Activated CD4-positive, alpha-beta T cell treated with anti-CD3 and anti-CD28 coated beads for 48 hours (primary cell): ENCODE results near the gene GPC3.
"Not testable (repeated sequence)": the region's sequence is repeated elsewhere in the genome, so short reads cannot be mapped to it uniquely, and the experiment has no call there.

Source experiments
- DNase-seq: peaks from one replicate; pipeline ENCODE4 v3.0.0-alpha.2; 2020

GPC3 gene

GRCh38 chrX:133923548-133923947, 61.8 kb downstream of the GPC3 start:
- DNase-seq, result no peak

GRCh38 chrX:133923113-133923512, 62.3 kb downstream of the GPC3 start:
- no peak for DNase-seq

- no peak for DNase-seq
Measured at GRCh38 chrX:133922390-133922771, 63.0 kb downstream of the GPC3 start.

GRCh38 chrX:133921764-133922389, 63.5 kb downstream of the GPC3 start:
- DNase-seq, result peak; percentile 60

GRCh38 chrX:133921086-133921485, 64.3 kb downstream of the GPC3 start:
- no peak for DNase-seq

- DNase-seq, result no peak
Measured at GRCh38 chrX:133918361-133918771, 67.0 kb downstream of the GPC3 start.

- DNase-seq, result no peak
Measured at GRCh38 chrX:133916984-133917722, 68.2 kb downstream of the GPC3 start.

GRCh38 chrX:133913658-133914388, 71.6 kb downstream of the GPC3 start:
- no peak for DNase-seq

GRCh38 chrX:133913009-133913408, 72.4 kb downstream of the GPC3 start:
- DNase-seq, result no peak

- no peak for DNase-seq
Measured at GRCh38 chrX:133911825-133912495, 73.4 kb downstream of the GPC3 start.

- no peak for DNase-seq
Measured at GRCh38 chrX:133910539-133910938, 74.9 kb downstream of the GPC3 start.

GRCh38 chrX:133909888-133910287, 75.5 kb downstream of the GPC3 start:
- DNase-seq, result no peak

GRCh38 chrX:133908223-133908955, 77.0 kb downstream of the GPC3 start:
- no peak for DNase-seq

- no peak for DNase-seq
Measured at GRCh38 chrX:133907606-133908005, 77.8 kb downstream of the GPC3 start.

- DNase-seq, result no peak
Measured at GRCh38 chrX:133905305-133905704, 80.1 kb downstream of the GPC3 start.

- no peak for DNase-seq
Measured at GRCh38 chrX:133897593-133898163, 87.7 kb downstream of the GPC3 start.

- no peak for DNase-seq
Measured at GRCh38 chrX:133892337-133892736, 93.1 kb downstream of the GPC3 start.

- no peak for DNase-seq
Measured at GRCh38 chrX:133888984-133889383, 96.4 kb downstream of the GPC3 start.

- DNase-seq, result not testable (repeated sequence)
Measured at GRCh38 chrX:133888084-133888483, 97.3 kb downstream of the GPC3 start.

- DNase-seq, result no peak
Measured at GRCh38 chrX:133884430-133885394, 100.7 kb downstream of the GPC3 start.

- no peak for DNase-seq
Measured at GRCh38 chrX:133881893-133882292, 103.5 kb downstream of the GPC3 start.
